ENCODE measurements around the gene NPLOC4. TPM values are rescaled to one million over a fixed set of nuclear protein-coding genes. Genes with fewer than 3 reads are reported as not detected.
A peak's percentile ranks its signal among the peaks of the same experiment; 100 is the strongest.

The NPLOC4 gene
- total and polyA plus RNA-seq, 2 of the 8 experiments (the other 6 are each of a cell fraction or from before 2014, with no cell fraction given) = 70.7 to 92.7 TPM

- TF ChIP-seq TAF7 (optimal IDR thresholded peaks at IDR 0.05; ENCODE audit: borderline replicate concordance, low read depth, low read length) (peak; percentile 69), BCL11A (IDR thresholded peaks at IDR 0.05; ENCODE audit: low read depth in 2 of 2, low read length in 2 of 2) (no peak), KDM4A (IDR thresholded peaks at IDR 0.05; ENCODE audit: low read depth, low read length, severe bottlenecking) (peak; percentile 68), GTF2F1 (IDR thresholded peaks at IDR 0.05; ENCODE audit: borderline replicate concordance, low read depth, low read length) (no peak), SIX5 (IDR thresholded peaks at IDR 0.05; ENCODE audit: low read depth, low read length) (no peak), CTCF (IDR thresholded peaks at IDR 0.05; ENCODE audit: control extremely low read depth in 1 of 3, insufficient read depth in 1 of 3, low read depth in 1 of 3, low read length in 3 of 3) (no peak), NANOG (IDR thresholded peaks at IDR 0.05; ENCODE audit: insufficient read depth, low read depth, low read length, poor library complexity, severe bottlenecking) (no peak), HDAC6 (IDR thresholded peaks at IDR 0.05; ENCODE audit: low read depth, low read length) (no peak), TEAD4 (IDR thresholded peaks at IDR 0.05; ENCODE audit: low read depth, low read length) (no peak), USF2 (IDR thresholded peaks at IDR 0.05; ENCODE audit: low read length) (peak; percentile 13; the same call in 1 of the 2 replicates), TCF12 (IDR thresholded peaks at IDR 0.05; ENCODE audit: low read depth, low read length) (no peak), TAF1 (IDR thresholded peaks at IDR 0.05; ENCODE audit: low read depth, low read length) (peak; percentile 89), POU5F1 (IDR thresholded peaks at IDR 0.05; ENCODE audit: low read depth, low read length) (no peak), JUN (IDR thresholded peaks at IDR 0.05; ENCODE audit: low read depth, low read length) (no peak), RBBP5 (IDR thresholded peaks at IDR 0.05; ENCODE audit: borderline replicate concordance, low read depth, low read length) (no peak), HDAC2 (IDR thresholded peaks at IDR 0.05; ENCODE audit: borderline replicate concordance in 1 of 2, low read depth in 2 of 2, low read length in 2 of 2) (no peak; a peak in 1 of 4 replicates)
Observed at GRCh38 chr17:81552244-81553017, 84.5 kb downstream of the NPLOC4 start, which contains the start of gene FAAP100 (continued).

All from H1 (cell line).